ENCODE data around the gene ZBTB16. TPM values are rescaled to one million over a fixed set of nuclear protein-coding genes. Genes with fewer than 3 reads are reported as not detected.

The ZBTB16 gene
- total RNA-seq, 1 donor from 2014 or later: 171 TPM

- no peak for TF ChIP-seq CTCF (IDR thresholded peaks at IDR 0.05)
- no peak for DNase-seq
- no peak for ATAC-seq
- Histone ChIP-seq H3K27ac (no peak overlapping the region), H3K4me1 (peaks cover 98% of the 10 kb centered on the region), H3K4me3 (no peak overlapping the region), H3K27me3 (ENCODE audit: low read depth) (no peaks in the 10 kb centered on the region), H3K9me3 (no peaks in the 10 kb centered on the region), H3K36me3 (peaks cover 56% of the 10 kb centered on the region)
- intact Hi-C loops (cut with DNase I): no loop called here
Observed at GRCh38 chr11:114088216-114088615, 28.7 kb downstream of the ZBTB16 start.

- H3K27ac ChIP-seq: no peak overlapping the region
Observed at GRCh38 chr11:114088836-114089235, 29.3 kb downstream of the ZBTB16 start.

GRCh38 chr11:114089748-114090147 lies 30.2 kb downstream of the ZBTB16 start:
- no peak overlapping the region for H3K4me3 ChIP-seq
- no peaks in the 10 kb centered on the region for H3K9me3 ChIP-seq
- peaks cover 85% of the 10 kb centered on the region for H3K4me1 ChIP-seq
- H3K27me3 ChIP-seq (ENCODE audit: low read depth): no peaks in the 10 kb centered on the region
- H3K27ac ChIP-seq: peak overlapping the region; percentile 51
- H3K36me3 ChIP-seq: peaks cover 57% of the 10 kb centered on the region
- intact Hi-C loops (cut with DNase I): no loop called here
- no peak for TF ChIP-seq CTCF (IDR thresholded peaks at IDR 0.05)
- no peak for DNase-seq
- ATAC-seq: no peak

More at GRCh38 chr11:114088836-114089235, 29.3 kb downstream of the ZBTB16 start:
- peaks cover 92% of the 10 kb centered on the region for H3K4me1 ChIP-seq
- H3K27me3 ChIP-seq (ENCODE audit: low read depth): no peaks in the 10 kb centered on the region
- DNase-seq (no peak), ATAC-seq (no peak)
- no peak for TF ChIP-seq CTCF (IDR thresholded peaks at IDR 0.05)
- H3K9me3 ChIP-seq: no peaks in the 10 kb centered on the region
- peaks cover 56% of the 10 kb centered on the region for H3K36me3 ChIP-seq
- intact Hi-C loops (cut with DNase I): no loop called here
- H3K4me3 ChIP-seq: no peak overlapping the region

- H3K27ac ChIP-seq: peak overlapping the region; percentile 51
- ATAC-seq (no peak), DNase-seq (no peak)
- H3K9me3 ChIP-seq: no peaks in the 10 kb centered on the region
- intact Hi-C loops (cut with DNase I): no loop called here
- no peaks in the 10 kb centered on the region for H3K27me3 ChIP-seq (ENCODE audit: low read depth)
- no peak overlapping the region for H3K4me3 ChIP-seq
- H3K4me1 ChIP-seq: peaks cover 84% of the 10 kb centered on the region
- peaks cover 59% of the 10 kb centered on the region for H3K36me3 ChIP-seq
- TF ChIP-seq CTCF (IDR thresholded peaks at IDR 0.05): no peak
Observed at GRCh38 chr11:114090225-114090910, 30.9 kb downstream of the ZBTB16 start.

GRCh38 chr11:114090976-114091375 lies 31.5 kb downstream of the ZBTB16 start:
- H3K36me3 ChIP-seq: peaks cover 57% of the 10 kb centered on the region
- no peak overlapping the region for H3K27ac ChIP-seq
- no peak for ATAC-seq

More at GRCh38 chr11:114090976-114091375, 31.5 kb downstream of the ZBTB16 start:
- Histone ChIP-seq H3K9me3 (no peaks in the 10 kb centered on the region), H3K4me3 (no peak overlapping the region), H3K4me1 (peaks cover 84% of the 10 kb centered on the region), H3K27me3 (ENCODE audit: low read depth) (no peaks in the 10 kb centered on the region)
- TF ChIP-seq CTCF (IDR thresholded peaks at IDR 0.05): no peak
- intact Hi-C loops (cut with DNase I): no loop called here
- DNase-seq: no peak

Measured in lower lobe of right lung (tissue), 2 donors.